ENCODE results near the gene MYO9A.
"Not testable (repeated sequence)": the region's sequence is repeated elsewhere in the genome, so short reads cannot be mapped to it uniquely, and the experiment has no call there.

Gene MYO9A

DNA sequence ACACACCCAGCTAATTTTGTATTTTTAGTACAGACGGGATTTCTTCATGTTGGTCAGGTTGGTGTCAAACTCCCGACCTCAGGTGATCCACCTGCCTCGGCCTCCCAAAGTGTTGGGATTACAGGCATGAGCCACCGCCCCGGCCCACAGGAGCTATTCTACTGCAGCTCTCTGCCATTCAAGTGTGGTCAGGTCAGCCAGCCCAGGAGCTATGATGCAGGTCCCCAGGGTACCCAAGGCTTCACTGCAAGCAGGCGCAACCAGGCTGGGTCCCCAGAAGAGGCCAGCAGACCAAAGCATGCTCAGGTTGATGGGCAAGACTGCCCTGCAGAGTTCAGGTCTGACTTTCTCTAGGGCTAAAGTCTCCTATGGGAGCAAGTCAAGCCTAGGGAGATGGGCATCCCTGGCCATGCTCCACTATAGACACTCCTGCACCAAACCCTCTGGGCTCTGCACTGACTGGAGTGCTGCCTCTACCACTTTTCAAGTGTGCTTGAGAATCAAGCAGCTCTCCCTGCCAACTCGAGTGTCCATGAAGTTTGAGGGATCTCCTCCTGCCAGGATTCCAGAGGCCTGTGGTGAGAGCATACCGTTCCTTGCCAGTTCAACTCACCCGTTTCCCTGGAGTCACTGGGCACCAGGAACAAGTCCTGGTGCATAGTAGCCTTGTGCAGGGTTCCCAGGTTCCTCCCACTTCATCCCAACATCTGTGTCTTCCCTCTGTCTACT is 30.9 kb downstream of the MYO9A start:
- DNase-seq = no peak

DNA sequence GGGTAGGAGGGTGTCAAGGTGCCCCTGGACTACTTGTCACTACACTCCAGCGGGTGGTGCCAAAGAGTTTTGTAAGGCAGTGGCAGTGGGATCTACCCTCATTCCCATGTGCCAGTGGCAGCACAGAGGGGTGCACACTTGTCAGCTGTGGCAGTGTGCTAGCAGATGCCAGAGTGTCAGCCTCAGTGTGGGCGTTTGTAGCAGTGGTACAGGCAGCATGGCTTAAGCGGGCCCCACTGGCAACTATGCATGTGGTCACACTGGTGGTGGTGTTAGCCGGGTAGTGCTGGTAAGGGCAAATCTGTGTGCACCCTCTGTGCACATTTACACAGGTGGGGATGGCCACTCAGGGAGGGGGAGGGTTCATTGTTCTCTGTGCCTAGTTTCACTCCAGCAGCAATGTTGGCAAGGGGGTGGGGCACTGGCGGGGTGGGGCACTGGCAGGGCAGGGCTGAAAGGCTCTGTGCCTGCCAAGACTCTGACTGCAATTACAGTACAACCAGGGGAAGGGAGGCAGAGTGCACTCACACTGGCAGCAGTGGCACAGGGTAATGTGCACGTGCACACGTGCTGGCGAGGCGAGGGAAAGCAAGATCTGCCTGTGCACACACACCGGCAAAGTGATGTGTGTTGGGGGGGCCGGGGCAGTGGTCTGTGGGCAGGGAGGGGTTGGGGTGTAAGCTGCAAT is 31.8 kb downstream of the MYO9A start:
- peak; percentile 62 for DNase-seq

DNA sequence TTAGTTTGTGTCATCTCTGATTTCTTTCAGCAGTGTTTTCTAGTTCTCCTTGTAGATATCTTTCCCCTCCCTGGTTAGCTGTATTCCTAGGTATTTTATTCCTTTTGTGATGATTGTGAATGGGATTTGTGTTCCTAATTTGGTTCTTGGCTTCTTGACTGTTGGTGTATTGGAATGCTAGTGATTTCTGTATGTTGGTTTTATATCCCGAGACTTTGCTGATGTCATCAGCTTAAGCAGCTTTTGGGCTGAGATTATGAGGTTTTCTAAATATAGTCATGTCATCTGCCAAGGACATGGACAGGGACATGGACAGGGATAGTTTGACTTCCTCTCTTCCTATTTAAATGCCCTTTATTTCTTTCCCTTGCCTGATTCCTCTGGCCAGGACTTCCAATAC is 35.8 kb downstream of the MYO9A start:
- no peak for DNase-seq

DNA sequence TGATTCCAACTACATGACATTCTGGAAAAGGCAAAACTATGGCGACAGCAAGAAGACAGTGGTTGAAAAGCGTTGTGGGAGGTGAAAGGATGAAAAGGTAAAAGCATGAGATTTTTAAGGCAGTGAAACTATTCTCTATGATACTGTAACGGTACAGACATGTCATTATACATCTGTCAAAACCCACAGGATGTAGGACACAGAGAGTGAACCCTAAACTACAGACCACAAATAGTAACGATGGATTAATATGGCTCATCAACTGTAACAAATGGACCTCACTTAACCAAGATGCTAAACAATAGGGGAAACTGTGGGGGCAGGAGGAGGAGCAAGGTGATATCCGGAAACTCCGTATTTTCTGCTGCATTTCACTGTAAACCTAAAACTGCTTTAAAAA is 39.1 kb downstream of the MYO9A start:
- DNase-seq = no peak

DNA sequence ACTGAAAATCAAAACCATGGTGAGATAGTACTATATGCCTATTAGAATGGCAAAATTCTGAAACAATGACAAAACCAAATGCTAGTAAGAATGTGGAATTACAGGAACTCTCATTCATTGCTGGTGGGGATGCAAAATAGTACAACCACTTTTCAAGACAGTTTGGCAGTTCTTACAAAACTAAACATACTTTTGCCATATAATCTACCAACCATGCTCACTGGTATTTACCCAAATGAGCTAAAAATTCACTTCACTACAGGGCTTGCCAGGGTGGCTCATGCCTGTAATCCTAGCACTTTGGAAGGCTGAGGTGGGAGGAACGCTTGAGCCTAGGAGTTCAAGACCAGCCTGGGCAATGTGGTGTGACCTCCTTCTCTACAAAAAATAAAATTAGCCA is 40.0 kb downstream of the MYO9A start:
- DNase-seq = no peak

DNA sequence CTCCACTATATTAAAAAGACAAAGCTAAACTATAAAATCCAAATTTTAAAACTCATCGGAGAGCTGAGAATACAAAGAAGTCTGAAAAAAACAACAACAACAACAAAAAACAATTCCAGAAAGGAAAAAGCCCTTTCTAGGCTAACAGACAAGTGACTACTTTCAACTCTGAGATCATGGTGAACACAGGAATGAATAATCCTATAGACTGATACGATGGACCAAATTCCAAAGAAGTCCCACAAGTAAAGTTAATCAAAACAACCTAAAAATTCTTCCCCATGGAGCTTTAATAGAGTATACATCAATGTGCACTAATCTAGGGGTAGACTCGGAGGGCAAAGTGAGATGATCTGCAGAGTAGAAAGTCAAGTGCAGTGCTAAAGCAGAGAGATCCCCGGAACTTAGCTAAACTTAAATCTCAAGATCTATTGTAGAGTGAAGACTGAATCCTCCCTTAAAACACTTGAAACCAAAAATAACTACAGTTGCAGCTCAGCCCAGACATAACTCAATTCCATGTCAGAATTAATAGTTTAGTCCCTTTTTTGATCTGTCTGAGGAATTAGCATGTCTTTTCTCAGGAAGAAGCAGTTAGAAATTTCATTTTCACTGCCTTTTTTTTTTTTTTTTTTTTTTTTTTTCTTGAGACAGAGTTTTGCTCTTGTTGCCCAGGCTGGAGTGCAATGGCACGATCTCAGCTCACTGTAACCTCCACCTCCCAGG is 43.5 kb downstream of the MYO9A start:
- no peak for DNase-seq

DNA sequence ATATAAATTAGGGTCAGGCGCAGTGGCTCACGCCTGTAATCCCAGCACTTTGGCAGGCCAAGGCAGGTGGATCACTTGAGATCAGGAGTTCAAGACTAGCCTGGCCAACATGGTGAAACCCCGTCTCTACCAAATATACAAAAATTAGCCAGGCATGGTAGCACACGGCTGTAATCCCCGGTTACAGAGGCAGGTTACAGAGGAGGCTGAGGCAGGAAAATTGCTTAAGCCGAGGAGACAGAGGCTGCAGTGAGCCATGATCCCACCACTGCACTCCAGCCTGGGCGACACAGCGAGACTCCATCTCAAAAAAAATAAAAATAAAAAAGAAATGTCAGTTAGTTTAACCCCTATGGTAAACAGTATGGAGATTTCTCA is 46.5 kb downstream of the MYO9A start:
- not testable (repeated sequence) for DNase-seq

DNA sequence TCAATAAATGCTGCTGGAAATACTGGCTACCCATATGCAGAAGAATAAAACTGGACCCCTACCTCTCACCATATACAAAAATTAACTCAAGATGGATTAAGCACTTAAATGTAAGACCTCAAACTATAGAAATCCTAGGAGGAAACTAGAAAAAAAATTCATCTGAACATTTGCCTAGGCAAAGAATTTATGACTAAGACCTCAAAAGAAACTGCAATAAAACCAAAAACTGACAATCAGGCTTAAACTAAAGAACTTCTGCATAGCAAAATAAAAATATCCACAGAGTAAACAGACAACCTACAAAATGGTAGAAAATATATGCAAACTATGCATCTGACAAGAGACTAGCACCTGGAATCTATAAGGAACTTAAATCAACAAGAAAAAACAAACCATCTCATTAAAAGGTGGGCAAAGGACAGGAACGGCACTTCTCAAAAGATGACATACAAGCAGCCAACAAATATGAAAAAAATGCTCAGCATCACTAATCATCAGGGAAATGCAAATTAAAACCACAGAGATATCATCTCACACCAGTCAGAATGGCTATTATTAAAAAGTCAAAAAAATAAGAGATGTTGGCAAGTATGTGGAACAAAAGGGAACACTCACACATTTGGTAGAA is 47.0 kb downstream of the MYO9A start:
- no peak for DNase-seq

DNA sequence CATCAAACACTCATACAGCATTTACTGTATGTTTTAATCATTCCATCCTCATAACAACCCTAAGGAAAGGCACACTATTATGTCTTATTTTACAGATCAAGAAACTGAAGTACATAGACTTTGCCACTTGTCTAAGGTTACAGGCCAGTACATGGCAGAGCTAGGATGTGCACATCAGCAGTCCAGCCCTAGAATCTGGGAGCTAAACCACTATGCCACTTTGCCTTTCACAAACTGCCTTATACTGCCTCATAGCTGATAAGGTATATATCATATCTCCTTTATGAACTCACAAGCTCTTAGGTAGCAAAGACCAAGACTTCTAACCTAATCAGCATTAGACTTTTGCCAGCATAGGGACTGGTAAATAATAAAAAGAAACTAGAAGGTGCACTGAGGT is 49.1 kb downstream of the MYO9A start:
- peak; percentile 55 for DNase-seq

DNA sequence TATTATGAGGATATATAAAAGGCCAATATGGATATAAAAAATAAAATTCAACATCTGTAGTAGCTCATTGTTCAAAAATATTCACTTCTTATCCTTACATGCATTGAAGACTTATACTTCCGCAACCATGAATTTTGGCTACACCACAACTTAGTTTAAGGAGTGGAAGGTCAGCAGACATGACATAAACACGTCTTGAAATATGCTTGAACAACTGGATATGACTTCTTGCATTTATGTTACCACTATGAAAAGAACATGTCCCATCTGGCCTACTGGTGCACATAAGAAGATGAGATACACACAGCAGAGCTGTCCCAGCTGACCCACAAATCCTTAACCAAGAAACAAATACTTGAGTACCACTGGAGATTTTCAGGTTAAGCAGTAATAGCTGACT is 52.1 kb downstream of the MYO9A start:
- DNase-seq = no peak

DNA sequence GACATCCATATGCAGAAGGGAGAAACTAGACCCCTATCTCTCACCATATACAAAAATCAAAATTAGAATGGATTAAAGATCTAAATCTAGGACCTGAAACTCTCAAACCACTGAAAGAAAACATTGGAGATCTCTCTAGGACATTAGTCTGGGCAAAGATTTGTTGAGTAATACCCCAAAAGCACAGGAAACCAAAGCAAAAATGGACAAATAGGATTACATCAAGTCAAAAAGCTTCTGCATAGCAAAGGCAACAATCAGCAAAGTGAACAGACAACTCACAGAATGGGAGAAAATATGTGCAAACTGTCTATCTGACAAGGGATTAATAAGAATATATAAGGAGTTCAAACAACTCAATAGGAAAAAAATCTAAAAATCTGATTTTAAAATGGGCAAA is 54.8 kb downstream of the MYO9A start:
- DNase-seq = no peak

DNA sequence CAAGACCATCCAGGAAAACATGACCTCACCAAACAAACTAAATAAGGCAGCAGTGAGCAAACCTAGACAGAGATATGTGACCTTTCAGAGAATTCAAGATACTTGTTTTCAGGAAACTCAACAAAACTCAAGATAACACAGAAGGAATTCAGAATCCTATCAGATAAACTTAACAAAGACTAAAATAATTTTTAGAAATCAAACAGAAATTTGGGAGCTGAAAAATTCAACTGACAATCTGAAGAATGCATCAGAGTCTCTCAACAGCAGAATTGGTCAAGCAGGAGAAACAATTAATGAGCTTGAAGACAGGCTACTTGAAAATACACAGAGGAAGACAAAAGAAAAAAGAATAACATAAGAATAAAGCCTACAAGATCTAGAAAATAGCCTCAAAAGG is 55.6 kb downstream of the MYO9A start:
- no peak for DNase-seq

DNA sequence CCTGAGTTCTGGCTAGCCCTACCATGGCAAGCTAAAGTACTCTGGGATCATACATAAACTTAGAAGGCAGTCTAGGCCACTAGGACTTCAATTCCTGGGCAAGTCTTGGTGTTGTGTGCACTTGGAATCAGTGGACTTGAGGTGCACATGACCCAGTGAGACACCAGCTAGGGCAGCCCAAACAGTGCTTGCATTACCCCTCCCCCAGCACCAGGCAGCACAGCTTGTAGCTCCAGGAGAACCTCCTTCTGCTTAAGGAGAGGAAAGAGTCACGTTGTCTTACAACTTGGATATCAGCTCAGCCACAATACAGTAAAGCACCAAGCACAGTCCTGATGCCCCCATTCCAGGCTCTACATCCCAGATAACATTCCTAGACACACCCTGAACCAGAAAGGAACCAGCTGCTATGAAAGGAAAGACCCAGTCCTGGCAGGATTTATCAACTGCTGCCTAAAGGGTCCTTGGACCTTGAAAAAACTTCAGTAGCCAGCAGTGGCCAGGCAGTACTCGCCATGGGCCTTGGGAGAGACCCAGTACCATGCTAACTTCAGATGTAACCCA is 57.2 kb downstream of the MYO9A start:
- no peak for DNase-seq

DNA sequence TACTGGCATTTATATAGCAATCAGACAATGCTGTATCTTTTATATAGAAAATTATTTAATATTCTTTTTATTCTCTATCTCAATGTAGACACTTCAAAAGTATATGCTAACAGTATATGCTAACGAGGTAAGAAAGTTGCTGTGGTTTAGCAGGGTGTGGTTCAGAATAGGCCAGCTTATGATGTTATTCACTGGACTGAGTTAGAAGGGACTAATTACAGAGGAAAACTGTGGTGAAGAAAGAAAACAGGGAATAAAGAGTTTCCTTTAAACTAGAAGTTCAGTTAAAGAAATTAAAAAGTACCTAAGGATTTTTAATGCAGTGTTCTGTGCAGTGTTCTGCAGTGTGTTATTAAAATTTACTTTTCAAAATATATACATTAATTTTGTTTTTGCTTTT is 59.4 kb downstream of the MYO9A start:
- DNase-seq = peak; percentile 14

DNA sequence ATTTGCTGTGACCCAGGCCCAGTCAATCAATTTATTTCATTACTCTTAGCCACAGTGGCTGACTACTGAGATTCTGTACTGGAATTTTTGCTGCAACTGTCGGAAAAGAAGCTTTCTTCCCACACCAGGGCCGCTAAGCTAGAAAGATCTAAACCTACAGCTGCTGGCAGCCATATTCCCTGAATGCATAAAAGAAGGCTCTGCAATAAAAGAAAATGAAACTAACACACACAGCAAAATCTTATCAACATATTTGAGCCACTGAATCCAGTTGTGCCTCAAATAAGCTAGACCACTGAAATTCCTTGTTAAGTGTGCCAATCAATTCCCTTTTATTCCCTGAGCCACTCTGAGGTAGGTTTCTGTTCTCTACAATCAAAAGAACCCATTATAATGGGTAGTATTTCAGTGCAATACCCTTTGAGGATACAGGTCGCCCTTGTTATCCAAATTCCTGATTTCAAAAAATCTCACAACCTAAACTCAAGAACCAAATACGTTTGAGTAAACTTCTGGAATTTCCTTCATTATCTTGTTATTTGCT is 60.3 kb downstream of the MYO9A start:
- DNase-seq = no peak

DNA sequence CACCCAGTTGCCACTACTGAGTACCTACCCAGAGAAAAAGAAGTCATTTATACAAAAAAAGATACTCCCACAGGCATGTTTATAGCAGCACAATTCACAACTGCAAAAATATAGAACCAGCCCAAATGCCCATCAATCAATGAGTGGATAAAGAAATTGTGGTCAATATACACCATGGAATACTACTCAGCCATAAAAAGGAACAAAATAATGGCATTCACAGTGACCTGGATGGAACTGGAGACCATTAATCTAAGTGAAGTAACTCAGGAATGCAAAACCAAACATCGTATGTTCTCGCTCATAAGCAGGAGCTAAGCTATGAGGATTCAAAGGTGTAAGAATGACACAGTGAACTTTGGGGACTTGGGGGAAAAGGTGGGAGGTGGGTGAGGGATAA is 61.7 kb downstream of the MYO9A start:
- not testable (repeated sequence) for DNase-seq

DNA sequence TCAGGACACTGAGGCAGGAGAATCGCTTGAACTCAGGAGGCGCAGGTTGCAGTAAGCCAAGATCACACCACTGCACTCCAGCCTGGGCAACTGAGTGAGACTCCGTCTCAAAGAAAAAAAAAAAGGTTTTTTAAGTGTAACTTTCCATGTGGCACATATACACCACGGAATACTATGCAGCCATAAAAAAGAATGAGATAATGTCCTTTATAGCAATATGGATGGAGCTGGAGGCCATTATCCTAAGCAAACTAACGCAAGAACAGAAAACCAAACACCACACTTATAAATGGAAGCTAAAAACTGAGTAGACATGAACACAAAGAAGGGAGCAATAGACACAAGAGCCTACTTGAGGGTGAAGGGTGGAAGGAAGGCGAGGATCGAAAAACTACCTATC is 64.7 kb downstream of the MYO9A start:
- DNase-seq = not testable (repeated sequence)

DNA sequence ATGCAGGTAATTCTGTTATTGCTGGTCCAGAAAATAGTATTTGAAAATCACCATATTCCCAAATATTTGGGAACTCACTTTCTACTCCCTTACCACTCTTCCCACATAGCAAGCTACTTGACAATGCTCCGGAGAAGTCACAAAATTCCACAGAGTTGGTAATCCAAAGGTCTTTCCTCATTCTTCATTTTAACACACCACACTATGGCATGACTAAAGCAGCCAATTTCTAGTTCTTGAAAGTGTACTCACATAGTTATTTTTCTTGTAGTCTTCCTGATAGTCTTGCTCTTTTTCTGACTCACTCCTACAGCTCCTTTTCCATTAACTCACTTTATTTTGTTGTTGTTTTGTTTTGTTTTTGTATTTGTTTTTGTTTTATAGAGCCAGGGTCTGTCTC is 67.2 kb downstream of the MYO9A start:
- no peak for DNase-seq

DNA sequence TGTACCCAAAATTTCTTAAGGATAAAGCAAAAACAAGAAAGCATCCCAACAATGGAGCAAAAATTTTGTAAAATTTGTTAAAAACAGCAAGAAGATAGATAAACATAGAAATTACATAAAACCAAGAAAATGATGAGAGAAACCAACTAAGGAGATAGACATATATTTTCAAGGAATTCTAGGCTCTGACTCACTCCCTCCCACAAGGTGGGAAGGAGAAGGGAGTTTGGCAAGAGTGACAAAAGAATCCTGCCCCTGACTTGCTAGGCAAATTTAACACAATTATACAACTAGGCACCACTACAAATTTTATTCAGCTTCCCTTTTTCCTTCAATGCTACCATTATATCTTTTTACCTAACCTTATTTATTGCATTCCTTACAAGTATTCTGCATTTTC is 70.9 kb downstream of the MYO9A start:
- DNase-seq = no peak

DNA sequence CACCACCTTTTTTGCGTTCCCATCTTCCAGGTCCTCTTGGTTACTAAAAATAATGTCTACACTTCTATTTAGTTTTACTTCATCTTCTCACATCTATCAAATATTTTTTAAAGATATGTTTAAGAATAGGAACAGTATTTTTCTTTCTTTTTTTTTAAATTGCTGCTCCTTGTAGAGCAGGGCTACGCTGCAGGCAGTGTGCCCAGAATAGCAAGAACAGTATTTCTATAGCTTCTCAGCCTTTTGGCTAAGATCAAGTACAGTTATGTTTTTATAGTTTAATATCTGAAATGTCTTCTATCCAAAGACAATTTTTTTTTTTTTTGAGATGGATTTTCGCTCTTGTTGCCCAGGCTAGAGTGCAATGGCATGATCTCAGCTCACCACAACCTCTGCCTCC is 73.0 kb downstream of the MYO9A start:
- DNase-seq = no peak

DNA sequence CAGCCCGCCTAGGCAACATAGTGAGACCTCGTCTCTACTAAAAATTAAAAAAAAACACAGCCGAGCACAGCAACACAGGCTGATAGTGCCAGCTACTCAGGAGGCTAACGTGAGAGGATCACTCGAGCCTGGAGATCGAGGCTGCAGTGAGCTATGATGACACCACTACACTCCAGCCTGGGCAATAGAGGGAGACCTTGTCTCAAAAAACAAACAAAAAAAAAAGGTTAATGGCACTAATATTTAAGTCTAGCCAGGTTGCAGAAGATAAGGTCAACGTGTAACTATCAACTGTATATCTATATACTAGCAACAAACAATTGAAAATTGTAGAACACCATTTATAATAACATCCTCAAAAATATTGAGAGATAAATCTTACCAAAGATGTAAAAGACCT is 75.1 kb downstream of the MYO9A start:
- DNase-seq = no peak

DNA sequence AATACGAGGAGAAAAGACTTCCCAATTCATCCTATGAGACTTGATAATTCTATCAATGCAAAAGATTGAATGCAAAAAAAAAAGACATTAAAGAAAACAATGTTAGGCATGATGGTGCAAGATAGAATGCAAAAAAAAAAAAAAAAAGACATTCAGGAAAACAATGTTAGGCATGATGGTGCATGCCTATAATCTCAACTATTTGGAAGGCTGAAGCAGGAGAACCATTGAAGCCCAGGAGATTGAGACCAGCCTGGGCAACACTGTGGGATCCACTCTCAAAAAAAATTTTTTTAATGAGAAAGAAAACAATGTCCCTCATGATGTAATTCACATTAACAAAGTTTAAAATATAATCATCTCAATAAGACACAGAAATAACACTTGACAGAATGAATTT is 75.9 kb downstream of the MYO9A start:
- no peak for DNase-seq

DNA sequence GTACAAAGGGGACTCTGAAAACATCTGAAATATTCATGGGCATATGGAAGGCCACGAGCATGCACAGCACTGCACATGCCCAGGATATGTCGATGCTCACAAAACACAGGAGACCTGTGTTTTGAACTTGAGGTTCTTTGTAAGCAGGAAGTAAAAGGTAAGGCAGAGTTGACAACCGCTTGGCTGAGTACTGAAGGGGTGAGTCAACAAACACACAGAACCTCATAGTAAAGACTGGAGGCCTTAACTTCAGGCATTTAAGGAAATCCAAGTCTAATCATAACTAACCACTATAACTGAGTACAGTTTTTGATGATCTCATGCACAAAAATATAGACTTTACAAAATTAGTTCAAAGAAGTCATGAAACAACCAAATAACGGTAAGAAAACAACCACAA is 80.6 kb downstream of the MYO9A start:
- no peak for DNase-seq
